Heart right ventricle (tissue), 16 donors: ENCODE results near the gene TBC1D13. TPM values are rescaled to one million over a fixed set of nuclear protein-coding genes. Genes with fewer than 3 reads are reported as not detected.

ENCODE experiments used
- ATAC-seq, 8 donors: fragments of 200-7000 bp; cut with Tn5 transposase; one replicate each; pipeline ENCODE4 v1.9.1; 2020; ENCODE audit warnings: mild to moderate bottlenecking in 8 of 8, moderate library complexity in 8 of 8, moderate number of reproducible peaks in 1 of 8
- DNase-seq, 2 donors: peaks; one replicate each; pipeline ENCODE4 v3.0.0-alpha.2; 2020
- H3K27ac ChIP-seq, 10 donors: fragments of 200-600 bp; sonication (generic) in 2 of 10; one replicate each; pipeline versions ENCODE4 v1.5.0 to v1.8.0; 2020 to 2022; ENCODE audit warnings: mild to moderate bottlenecking in 3 of 10
- H3K27me3 ChIP-seq, 7 donors: fragments of 200-600 bp; one replicate each; pipeline ENCODE4 v1.8.0; 2021 to 2022; ENCODE audit warnings: mild to moderate bottlenecking in 2 of 7
- H3K36me3 ChIP-seq, 9 donors: fragments of 200-600 bp; sonication (generic) in 1 of 9; one replicate each; pipeline versions ENCODE4 v1.5.0 to v1.8.0; 2020 to 2022; ENCODE audit warnings: mild to moderate bottlenecking in 2 of 9
- H3K4me1 ChIP-seq, 9 donors: fragments of 200-600 bp; sonication (generic) in 1 of 9; one replicate each; pipeline versions ENCODE4 v1.5.0 to v1.8.0; 2020 to 2022; ENCODE audit warnings: mild to moderate bottlenecking in 4 of 9
- H3K4me3 ChIP-seq, 10 donors: fragments of 200-600 bp; sonication (generic) in 2 of 10; one replicate each; pipeline versions ENCODE4 v1.5.0 to v1.8.0; 2020 to 2022; ENCODE audit warnings: mild to moderate bottlenecking in 7 of 10, moderate library complexity in 2 of 10
- H3K9me3 ChIP-seq, 11 donors: fragments of 200-600 bp in 10 of 11; sonication (generic) in 2 of 11; one replicate each; pipeline versions ENCODE4 v1.5.0 to v1.8.0; 2013 to 2022; ENCODE audit warnings: mild to moderate bottlenecking in 2 of 11, control low read depth in 1 of 11, moderate library complexity in 1 of 11
- WGBS, 2 donors: extraction: QIAGEN DNeasy Blood & Tissue Kit; methylation state at CpG; one replicate each; pipeline ENCODE4 v1.1.7; 2013; ENCODE audit warnings: inconsistent platforms in 1 of 2; 5-methylcytosine and 5-hydroxymethylcytosine counted together
- intact Hi-C, 10 donors: fragments of 100-400 bp; cut with DNase I; formaldehyde crosslinking; loops; one replicate each; pipeline versions ENCODE4 v1.11.1 to v1.14.2; 2022
- polyA plus RNA-seq, 2 donors: library from polyadenylated mRNA; stranded (reverse); fragments of 200-250 nt; gene quantifications; one replicate each; pipeline ENCODE4 v1.2.3, GENCODE V29; 2013
- total RNA-seq, 10 donors: library from RNA; stranded (reverse); fragmentation: NEBNext Ultra II Directional in 3 of 10; extraction: Animal tissue kit (Norgen Biotek cat#: 25700) in 3 of 10; gene quantifications; one replicate each; pipeline versions ENCODE4 v1.2.1 to v1.2.4, GENCODE V29; 2021 to 2023
- TF ChIP-seq, protein P1 (sequence below), 9 donors: fragments of 200-600 bp; sonication (generic) in 2 of 9; IDR thresholded peaks; one replicate each; pipeline versions ENCODE4 v1.5.0 to v1.8.0; 2021 to 2022; ENCODE audit warnings: antibody characterized with exemption in 9 of 9, mild to moderate bottlenecking in 5 of 9, moderate library complexity in 1 of 9
- donor health status: Arrhythmogenic right ventricular cardiomyopathy.
- donor health status: ischemic (EF 13 %, LVEDD 7.1; RV severe dilation, severe dysfunction).
- donor health status: healthy with polysubstance abuse.
- donor health status: DM: no; HTN: yes; CAD: no.
- donor health status: DM: no; HTN: no; CAD: no.
- donor health status: ischemic (EF 25% LVEDD 6.9; RV normal size, moderate dysfunction).
- donor health status: ischemic (EF 25% LVEDD 5.7; RV mildly dilated, moderate dysfunction).
- donor health status: healthy.
- donor health status: DM: yes; HTN: yes; CAD: no.
- donor health status: Ischemic cardiomyopathy.
- donor health status: ischemic (EF 35%, LVEDD 5.7; RV mildly dilated, moderate dysfunction).
- donor health status: nonischemic (EF 11% LVEDD 7.7; RV severe dilation, severe dysfunction).
- donor health status: DM: yes; HTN: yes; CAD: no.
- donor health status: PGD.
- donor health status: ischemic (EF 29% LVEDD 5.4; RV normal size, mild dysfunction).
- donor health status: nonischemic (EF 23%, LVEDD 6.1; RV moderate dilation, normal function).

TBC1D13 gene
- total and polyA plus RNA-seq, 12 donors: 12.3 to 21.3 (median 17.4) TPM

GRCh38 chr9:128750926-128751595 is 36.0 kb upstream of the TBC1D13 start:
- TF ChIP-seq, protein P1, sequence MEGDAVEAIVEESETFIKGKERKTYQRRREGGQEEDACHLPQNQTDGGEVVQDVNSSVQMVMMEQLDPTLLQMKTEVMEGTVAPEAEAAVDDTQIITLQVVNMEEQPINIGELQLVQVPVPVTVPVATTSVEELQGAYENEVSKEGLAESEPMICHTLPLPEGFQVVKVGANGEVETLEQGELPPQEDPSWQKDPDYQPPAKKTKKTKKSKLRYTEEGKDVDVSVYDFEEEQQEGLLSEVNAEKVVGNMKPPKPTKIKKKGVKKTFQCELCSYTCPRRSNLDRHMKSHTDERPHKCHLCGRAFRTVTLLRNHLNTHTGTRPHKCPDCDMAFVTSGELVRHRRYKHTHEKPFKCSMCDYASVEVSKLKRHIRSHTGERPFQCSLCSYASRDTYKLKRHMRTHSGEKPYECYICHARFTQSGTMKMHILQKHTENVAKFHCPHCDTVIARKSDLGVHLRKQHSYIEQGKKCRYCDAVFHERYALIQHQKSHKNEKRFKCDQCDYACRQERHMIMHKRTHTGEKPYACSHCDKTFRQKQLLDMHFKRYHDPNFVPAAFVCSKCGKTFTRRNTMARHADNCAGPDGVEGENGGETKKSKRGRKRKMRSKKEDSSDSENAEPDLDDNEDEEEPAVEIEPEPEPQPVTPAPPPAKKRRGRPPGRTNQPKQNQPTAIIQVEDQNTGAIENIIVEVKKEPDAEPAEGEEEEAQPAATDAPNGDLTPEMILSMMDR (IDR thresholded peaks at IDR 0.05): no peak
- Histone ChIP-seq H3K4me3 (no peak overlapping the region), H3K4me1 (no peaks in the 10 kb centered on the region), H3K27ac (no peak overlapping the region), H3K27me3 (no peaks in the 10 kb centered on the region), H3K36me3 (peaks cover 0 to 95% (median 43%) of the 10 kb centered on the region in 9 donors), H3K9me3 (no peaks in the 10 kb centered on the region)
- ATAC-seq: no peak
- intact Hi-C loops: no loop called here
- DNase-seq: no peak
- WGBS, 2 donors: 92 to 93% methylated on average over 22 of the region's 22 CpGs

- ATAC-seq (peak in 1 of 8 donors; percentile 49), DNase-seq (no peak)
- intact Hi-C loops: no loop called here
- Histone ChIP-seq H3K36me3 (peaks cover 0 to 70% (median 43%) of the 10 kb centered on the region in 9 donors), H3K27me3 (no peaks in the 10 kb centered on the region), H3K4me1 (no peaks in the 10 kb centered on the region), H3K4me3 (no peak overlapping the region), H3K9me3 (no peaks in the 10 kb centered on the region), H3K27ac (no peak overlapping the region)
- 96 to 97% methylated on average over 16 of the region's 16 CpGs for WGBS, 2 donors
- TF ChIP-seq, protein P1 (IDR thresholded peaks at IDR 0.05): no peak
These were observed 33.4 kb upstream of the TBC1D13 start for GRCh38 chr9:128753627-128754026.

- Histone ChIP-seq H3K36me3 (peaks cover 0 to 35% (median 20%) of the 10 kb centered on the region in 9 donors), H3K27me3 (no peaks in the 10 kb centered on the region), H3K4me1 (peaks cover 0 to 7% (median 0%) of the 10 kb centered on the region in 9 donors), H3K9me3 (no peaks in the 10 kb centered on the region), H3K4me3 (no peak overlapping the region), H3K27ac (no peak overlapping the region)
- no peak for DNase-seq
- TF ChIP-seq, protein P1 (IDR thresholded peaks at IDR 0.05): no peak
- ATAC-seq: no peak
- 90 to 92% methylated on average over 6 of the region's 6 CpGs for WGBS, 2 donors
- intact Hi-C loops: no loop called here
These were observed 29.5 kb upstream of the TBC1D13 start for GRCh38 chr9:128757602-128758001.

GRCh38 chr9:128762671-128763449 is 24.2 kb upstream of the TBC1D13 start:
- intact Hi-C loops: no loop called here
- peak in 5 of 8 donors; percentile 26 to 38 (median 30) for ATAC-seq
- Histone ChIP-seq H3K36me3 (peaks cover 0 to 16% (median 0%) of the 10 kb centered on the region in 9 donors), H3K27ac (no peak overlapping the region), H3K27me3 (no peaks in the 10 kb centered on the region), H3K4me3 (no peak overlapping the region), H3K9me3 (no peaks in the 10 kb centered on the region), H3K4me1 (peaks cover 0 to 10% (median 0%) of the 10 kb centered on the region in 9 donors)
- no peak for DNase-seq
- 77 to 81% methylated on average over 9 of the region's 9 CpGs for WGBS, 2 donors
- TF ChIP-seq, protein P1 (IDR thresholded peaks at IDR 0.05): no peak
